ENCODE measurements around the gene PRRG1. TPM values are rescaled to one million over a fixed set of nuclear protein-coding genes. Genes with fewer than 3 reads are reported as not detected.
"Not testable (repeated sequence)": the region's sequence is repeated elsewhere in the genome, so short reads cannot be mapped to it uniquely, and the experiment has no call there.

PRRG1 gene
- total RNA-seq, 1 experiment from 2014 or later, result 8.6 TPM

GRCh38 chrX:37424000-37424429 is 74.9 kb downstream of the PRRG1 start:
- BruUV-seq (replicated peaks), result no TSS peak
- ATAC-seq, result no peak

GRCh38 chrX:37425370-37425769 is 76.2 kb downstream of the PRRG1 start:
- Histone ChIP-seq H3K27me3 (ENCODE audit: control insufficient read depth, insufficient read depth, low read length) (no peaks in the 10 kb centered on the region), H3K27ac (ENCODE audit: low read length) (no peak overlapping the region), H3K36me3 (ENCODE audit: control insufficient read depth, insufficient read depth, low read length) (no peaks in the 10 kb centered on the region), H3K4me3 (ENCODE audit: low read depth in 2 of 2, low read length in 2 of 2) (no peak overlapping the region), H3K9me3 (ENCODE audit: control insufficient read depth, insufficient read depth, low read depth, low read length) (no peaks in the 10 kb centered on the region), H3K4me1 (ENCODE audit: control insufficient read depth, insufficient read depth, low read length) (no peaks in the 10 kb centered on the region)
- BruUV-seq (replicated peaks), result no TSS peak
- ATAC-seq (no peak), DNase-seq (ENCODE audit: low read depth, low spot score) (no peak)
- intact Hi-C loops (cut with micrococcal nuclease; ENCODE audit: unreplicated experiment) (no loop called here), in situ Hi-C loops (cut with HindIII; ENCODE audit: low pct_unique_long_range_greater_than_20kb, low sequenced_read_pairs) (no loop called here)
- ChIA-PET CTCF (interaction anchor here (0.6 kb wide), 1 partner anchor 13 kb away, joined by 18 read pairs; no protein-coding TSS in a partner anchor), POLR2A (no interaction called here)
- TF ChIP-seq CTCF (IDR thresholded peaks at IDR 0.05), result no peak
- no peak for TF ChIP-seq REST (IDR thresholded peaks at IDR 0.05; ENCODE audit: insufficient read depth in 1 of 2, low read depth in 2 of 2, low read length in 1 of 2)
- TF ChIP-seq SIN3A (IDR thresholded peaks at IDR 0.05; ENCODE audit: borderline replicate concordance, insufficient read depth, low read depth, low read length), result no peak
- TF ChIP-seq POLR2AphosphoS5 (IDR thresholded peaks at IDR 0.05; ENCODE audit: low read depth, low read length), result no peak
- TF ChIP-seq TCF7L2 (IDR thresholded peaks at IDR 0.05; ENCODE audit: low read depth, low read length), result no peak

More at GRCh38 chrX:37424000-37424429, 74.9 kb downstream of the PRRG1 start:
- Histone ChIP-seq H3K27ac (ENCODE audit: low read length) (no peak overlapping the region), H3K4me1 (ENCODE audit: control insufficient read depth, insufficient read depth, low read length) (no peaks in the 10 kb centered on the region), H3K9me3 (ENCODE audit: control insufficient read depth, insufficient read depth, low read depth, low read length) (no peaks in the 10 kb centered on the region), H3K36me3 (ENCODE audit: control insufficient read depth, insufficient read depth, low read length) (no peaks in the 10 kb centered on the region), H3K27me3 (ENCODE audit: control insufficient read depth, insufficient read depth, low read length) (no peaks in the 10 kb centered on the region), H3K4me3 (ENCODE audit: low read depth in 2 of 2, low read length in 2 of 2) (no peak overlapping the region)
- in situ Hi-C loops (cut with HindIII; ENCODE audit: low pct_unique_long_range_greater_than_20kb, low sequenced_read_pairs), result no loop called here
- ChIA-PET CTCF (no interaction called here), POLR2A (no interaction called here)
- intact Hi-C loops (cut with micrococcal nuclease; ENCODE audit: unreplicated experiment), result no loop called here
- no peak for TF ChIP-seq CTCF (IDR thresholded peaks at IDR 0.05)
- TF ChIP-seq TCF7L2 (IDR thresholded peaks at IDR 0.05; ENCODE audit: low read depth, low read length), result no peak
- no peak for TF ChIP-seq SIN3A (IDR thresholded peaks at IDR 0.05; ENCODE audit: borderline replicate concordance, insufficient read depth, low read depth, low read length)
- no peak for TF ChIP-seq POLR2AphosphoS5 (IDR thresholded peaks at IDR 0.05; ENCODE audit: low read depth, low read length)
- no peak for TF ChIP-seq REST (IDR thresholded peaks at IDR 0.05; ENCODE audit: insufficient read depth in 1 of 2, low read depth in 2 of 2, low read length in 1 of 2)
- DNase-seq (ENCODE audit: low read depth, low spot score), result no peak

GRCh38 chrX:37428962-37429361 is 79.8 kb downstream of the PRRG1 start:
- H3K9me3 ChIP-seq (ENCODE audit: control insufficient read depth, insufficient read depth, low read depth, low read length); H3K4me1 ChIP-seq (ENCODE audit: control insufficient read depth, insufficient read depth, low read length); H3K27me3 ChIP-seq (ENCODE audit: control insufficient read depth, insufficient read depth, low read length); BruUV-seq (replicated peaks); in situ Hi-C loops (cut with HindIII; ENCODE audit: low pct_unique_long_range_greater_than_20kb, low sequenced_read_pairs); intact Hi-C loops (cut with micrococcal nuclease; ENCODE audit: unreplicated experiment); ATAC-seq; H3K27ac ChIP-seq (ENCODE audit: low read length); DNase-seq (ENCODE audit: low read depth, low spot score); CTCF ChIA-PET; POLR2A ChIA-PET; H3K36me3 ChIP-seq (ENCODE audit: control insufficient read depth, insufficient read depth, low read length); H3K4me3 ChIP-seq (ENCODE audit: low read depth in 2 of 2, low read length in 2 of 2): not testable (repeated sequence)
